Measurements from ENCODE around the gene SEPTIN5.

The SEPTIN5 gene

DNA sequence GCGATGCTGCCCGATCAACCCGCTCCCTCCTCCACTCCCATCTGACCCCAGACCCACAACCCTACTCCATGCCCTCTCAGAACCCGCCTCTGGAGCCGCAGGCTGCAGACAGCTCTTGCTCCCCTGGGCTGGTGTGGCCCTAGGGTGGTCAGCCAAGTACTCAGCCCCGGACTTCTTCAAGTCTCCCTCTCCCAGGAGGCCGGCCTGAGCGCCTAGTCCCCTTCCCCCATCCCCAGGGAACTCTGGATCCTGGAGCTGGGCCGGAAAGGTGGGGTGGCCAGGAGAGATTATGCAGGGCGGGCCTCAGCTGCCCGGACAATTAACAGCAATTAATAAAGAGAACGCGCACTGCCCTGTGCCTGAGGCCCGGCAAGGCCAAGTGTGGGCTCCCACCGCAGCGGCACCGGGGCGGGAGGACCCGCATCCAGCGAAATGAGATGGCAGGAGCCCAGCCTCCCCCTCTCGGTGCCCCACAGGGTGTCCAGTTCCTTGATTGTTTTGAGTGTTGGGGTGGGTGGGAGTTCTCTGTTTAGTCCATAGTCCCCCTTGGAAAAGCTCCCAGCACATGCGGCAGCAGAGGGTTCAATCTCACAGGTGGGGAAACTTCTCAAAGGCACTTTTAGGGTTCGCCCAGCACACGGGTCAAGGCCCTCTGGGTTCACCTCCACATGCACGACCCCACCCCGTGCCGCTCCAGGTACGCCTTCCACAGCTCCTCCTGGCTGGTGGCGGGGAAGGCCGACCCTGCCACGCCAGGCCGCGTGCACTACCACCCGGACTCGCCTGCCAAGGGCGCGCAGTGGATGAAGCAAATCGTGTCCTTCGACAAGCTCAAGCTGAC lies 49.4 kb downstream of the SEPTIN5 start:
- no peak for DNase-seq

DNA sequence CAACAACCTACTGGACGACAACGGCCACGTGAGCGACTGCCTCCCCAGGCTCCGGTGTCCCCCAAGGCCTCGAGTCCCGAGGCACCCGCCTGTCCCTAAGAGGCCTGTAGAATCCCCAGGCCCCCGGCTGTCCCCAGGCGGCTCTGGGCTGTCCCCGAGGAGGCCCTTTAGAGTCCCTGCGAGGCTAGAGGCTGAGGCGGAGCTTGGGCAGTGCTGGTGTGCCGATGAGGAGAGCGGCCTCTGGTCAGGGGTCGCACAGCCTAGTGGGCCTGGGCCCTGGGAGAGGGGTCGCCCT lies 49.9 kb downstream of the SEPTIN5 start:
- DNase-seq = no peak

DNA sequence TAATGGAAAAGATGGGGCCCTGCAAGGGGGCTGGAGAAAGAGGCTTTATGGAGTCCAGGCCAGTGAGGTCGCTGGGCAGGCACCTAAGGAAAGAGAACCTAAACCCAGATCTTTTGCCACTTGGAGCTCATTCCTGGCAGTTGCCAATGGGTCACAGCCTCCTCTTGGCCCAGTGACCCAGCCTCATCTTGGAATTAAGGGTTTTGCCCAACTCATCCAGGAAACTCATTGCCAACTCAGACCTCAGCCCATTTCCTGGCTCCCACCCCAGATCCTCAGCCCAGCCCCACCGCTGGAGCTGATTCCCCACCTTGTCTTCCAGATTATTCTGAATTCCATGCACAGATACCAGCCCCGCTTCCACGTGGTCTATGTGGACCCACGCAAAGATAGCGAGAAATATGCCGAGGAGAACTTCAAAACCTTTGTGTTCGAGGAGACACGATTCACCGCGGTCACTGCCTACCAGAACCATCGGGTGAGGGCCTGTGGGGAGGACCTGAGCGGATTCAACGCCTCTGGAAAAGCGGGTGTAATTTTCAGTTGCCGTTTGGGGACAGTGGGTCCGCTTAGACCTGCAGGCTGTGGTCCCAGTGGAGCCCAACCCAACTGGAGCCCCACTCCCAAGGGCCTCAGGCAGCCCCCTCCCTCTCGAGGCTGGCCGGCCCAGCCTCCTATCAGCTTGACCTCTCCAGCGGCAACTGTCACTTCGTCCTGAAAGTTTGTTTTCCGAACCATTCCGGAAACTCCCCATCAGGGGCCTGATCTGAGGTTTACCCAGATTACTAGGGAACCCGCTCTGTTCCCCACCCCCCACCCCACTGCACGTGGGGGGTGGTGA lies 50.6 kb downstream of the SEPTIN5 start:
- no peak for DNase-seq

DNA sequence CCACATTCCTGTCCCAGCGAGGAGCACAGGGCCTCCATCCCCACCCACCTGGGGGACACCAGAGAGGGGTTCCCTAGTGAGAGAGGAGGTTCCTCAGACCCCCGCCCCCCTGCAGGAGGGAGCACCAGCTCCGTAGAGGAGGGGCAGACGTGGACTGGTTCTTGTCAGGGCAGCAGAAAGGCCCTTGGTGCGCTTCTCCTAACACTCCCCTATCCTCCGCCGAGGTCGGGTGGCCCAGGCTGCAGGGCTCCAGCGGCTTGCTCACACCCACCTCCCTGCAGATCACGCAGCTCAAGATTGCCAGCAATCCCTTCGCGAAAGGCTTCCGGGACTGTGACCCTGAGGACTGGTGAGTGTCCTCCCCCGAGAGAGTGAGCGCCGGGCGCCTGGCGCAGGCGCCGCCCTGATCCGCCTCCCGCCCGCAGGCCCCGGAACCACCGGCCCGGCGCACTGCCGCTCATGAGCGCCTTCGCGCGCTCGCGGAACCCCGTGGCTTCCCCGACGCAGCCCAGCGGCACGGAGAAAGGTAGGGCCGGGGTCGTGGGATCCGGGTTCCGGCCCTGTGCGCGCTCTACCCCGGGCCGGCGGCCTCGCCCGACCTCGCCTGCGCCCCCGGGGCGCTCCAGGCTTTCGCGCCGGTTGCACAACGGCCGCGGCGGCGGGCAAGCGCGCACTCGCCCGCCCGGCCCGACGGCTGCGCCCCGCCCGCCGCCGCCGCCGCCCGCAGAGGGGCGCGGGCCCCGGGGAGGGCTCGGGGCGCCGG lies 51.4 kb downstream of the SEPTIN5 start:
- DNase-seq = no peak

DNA sequence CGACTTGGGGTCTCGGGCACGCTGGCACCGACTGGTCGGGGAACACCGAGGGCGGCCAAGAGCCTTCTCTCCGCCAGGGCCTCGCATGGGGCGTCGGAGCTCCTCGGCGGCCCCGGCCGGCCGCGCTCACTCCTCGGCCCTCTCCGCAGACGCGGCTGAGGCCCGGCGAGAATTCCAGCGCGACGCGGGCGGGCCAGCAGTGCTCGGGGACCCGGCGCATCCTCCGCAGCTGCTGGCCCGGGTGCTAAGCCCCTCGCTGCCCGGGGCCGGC lies 51.9 kb downstream of the SEPTIN5 start:
- DNase-seq = no peak

DNA sequence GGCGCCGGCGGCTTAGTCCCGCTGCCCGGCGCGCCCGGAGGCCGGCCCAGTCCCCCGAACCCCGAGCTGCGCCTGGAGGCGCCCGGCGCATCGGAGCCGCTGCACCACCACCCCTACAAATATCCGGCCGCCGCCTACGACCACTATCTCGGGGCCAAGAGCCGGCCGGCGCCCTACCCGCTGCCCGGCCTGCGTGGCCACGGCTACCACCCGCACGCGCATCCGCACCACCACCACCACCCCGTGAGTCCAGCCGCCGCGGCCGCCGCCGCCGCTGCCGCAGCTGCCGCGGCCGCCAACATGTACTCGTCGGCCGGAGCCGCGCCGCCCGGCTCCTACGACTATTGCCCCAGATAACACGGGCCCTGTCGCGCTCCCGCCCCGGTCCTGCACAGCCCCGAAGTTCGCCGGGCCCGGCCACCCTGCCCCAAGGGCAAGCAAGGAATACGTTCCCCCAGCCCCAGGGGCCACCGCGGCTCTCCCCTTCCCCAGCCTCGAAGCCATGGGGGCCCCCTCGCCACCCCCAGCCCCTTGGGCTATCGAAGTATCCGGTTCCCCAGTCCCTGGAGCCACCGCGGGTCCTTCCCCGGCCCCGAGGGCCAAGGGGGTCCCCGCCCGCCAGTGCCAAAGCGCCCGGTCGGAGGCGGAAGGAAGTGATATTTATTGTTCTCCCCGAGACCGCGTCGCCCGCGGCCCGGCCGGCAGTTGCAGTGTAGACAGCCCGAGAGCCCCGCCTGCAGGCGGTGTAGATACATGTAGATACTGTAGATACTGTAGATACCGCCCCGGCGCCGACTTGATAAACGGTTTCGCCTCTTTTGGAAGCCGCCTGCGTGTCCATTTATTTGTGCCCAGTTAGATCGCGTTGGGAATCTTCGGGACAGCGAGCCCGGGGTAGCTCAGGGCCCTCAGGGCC lies 52.5 kb downstream of the SEPTIN5 start:
- no peak for DNase-seq

DNA sequence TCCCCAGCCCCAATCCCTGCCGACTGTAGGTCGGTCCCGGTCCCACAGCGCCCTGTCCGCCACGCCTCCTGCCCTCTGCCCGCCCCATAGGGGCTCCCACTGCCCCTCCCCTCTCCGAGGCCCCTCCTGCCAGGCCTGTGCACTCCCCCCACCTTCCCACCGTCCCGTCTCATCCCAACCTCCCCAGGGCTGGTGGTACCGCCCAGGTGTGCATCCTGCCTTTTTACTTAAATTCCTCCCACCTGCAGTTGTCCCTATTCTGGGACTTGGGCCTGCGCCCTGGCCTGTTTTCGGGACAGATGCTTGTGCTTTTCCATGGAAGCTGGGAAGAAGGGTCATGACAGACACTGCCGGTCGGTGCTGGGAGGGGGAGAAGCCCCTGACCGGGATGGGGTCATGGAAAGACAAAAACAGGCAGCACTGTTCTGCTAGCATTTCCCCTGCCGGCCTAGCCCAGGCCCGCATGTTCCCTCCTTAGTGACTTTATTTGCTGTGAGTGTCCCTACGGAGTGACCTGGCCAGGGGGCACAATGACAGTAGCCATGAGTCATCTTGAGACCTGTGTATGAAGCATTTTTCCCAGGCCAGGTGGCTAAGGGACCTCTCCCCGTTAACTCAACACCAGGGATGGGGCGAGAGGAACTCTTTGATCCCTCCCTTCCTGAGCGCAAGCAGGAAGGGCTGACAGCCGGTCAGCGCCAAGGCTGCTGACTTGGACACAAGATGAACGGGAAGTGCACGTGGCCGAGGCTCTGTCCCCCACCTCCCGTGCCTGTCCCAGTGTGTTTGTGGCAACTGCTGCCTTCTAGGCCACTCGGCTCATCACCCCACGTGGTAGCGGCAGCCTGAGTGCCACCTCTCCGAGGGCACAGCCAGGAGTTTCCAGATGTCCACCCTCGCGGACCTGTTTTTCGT lies 53.4 kb downstream of the SEPTIN5 start:
- no peak for DNase-seq

DNA sequence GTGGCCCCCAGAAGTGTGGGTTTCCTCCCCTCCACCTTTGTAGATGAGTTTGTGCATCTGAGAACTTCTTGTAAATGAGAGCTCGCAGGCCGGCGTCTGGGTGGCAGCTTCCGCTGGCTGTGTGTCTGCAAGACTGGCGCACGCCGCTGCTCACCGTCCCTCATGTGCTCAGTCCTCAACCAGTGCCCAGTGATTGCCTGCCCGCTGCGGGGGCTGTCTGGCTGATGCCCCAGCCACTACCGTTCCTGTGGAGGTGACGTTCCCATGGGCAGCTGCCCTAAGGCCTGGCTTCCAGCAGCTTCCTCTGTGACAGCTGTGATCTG lies 55.1 kb downstream of the SEPTIN5 start:
- no peak for DNase-seq

DNA sequence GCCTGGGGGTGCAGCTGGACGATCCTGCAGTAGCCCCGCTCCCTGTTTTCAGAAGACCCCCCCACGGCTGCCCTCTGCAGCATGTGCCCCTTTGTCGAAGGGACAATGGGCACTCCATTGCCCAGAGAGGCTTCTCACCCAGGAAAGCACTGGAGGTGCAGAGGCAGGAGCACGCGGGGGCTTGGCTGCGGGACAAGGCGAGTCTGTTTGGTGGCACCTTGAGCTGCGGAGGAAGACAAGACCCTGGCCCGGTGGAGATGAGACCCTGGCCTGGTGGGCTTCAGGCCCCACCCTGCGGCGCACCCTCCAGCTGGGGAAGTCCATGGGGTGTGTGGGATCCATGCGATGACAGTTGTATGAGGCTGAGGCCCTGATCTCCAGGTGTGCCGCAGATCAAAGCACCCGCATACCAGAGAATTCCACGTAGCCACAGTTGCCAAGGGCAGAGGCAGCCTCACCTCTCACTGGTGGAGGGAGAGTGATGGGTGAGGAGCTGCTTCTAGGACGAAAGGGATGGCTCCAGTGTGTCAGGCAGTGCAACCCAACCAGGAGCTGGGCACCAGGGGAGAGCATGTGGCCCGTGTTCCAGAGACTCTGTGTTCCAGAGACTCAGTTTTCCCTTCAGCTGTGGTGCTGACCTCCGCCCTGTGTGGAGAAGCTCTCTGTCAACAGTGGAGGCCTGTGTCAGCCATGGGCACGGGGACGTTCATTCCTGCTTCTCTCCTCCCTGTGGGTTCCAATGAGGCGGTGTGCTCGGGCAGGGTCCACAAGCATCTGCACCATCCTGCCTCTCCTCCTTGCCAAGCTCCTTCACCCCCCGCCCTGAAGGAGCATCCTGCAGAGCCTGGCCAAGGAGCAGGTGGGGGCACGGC lies 56.3 kb downstream of the SEPTIN5 start:
- no peak for DNase-seq

DNA sequence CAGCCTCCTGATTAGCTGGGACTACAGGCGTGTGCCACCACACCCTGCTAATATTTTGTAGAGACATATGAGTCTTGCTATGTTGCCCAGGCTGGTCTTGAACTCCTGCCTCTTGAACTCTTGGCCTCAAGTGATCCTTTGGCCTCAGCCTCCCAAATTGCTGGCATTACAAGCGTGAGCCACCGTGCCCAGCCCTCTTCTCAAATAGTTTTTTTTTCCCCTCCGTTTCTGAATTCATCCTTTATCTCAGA lies 58.0 kb downstream of the SEPTIN5 start:
- DNase-seq = no peak
